ENCODE measurements around the gene ZNF407. TPM values are rescaled to one million over a fixed set of nuclear protein-coding genes. Genes with fewer than 3 reads are reported as not detected.

ZNF407 gene
- total RNA-seq, 1 donor from 2014 or later: 13.2 TPM

- no peaks in the 10 kb centered on the region for H3K27me3 Mint-ChIP-seq (ENCODE audit: low read depth)
- no peak overlapping the region for H3K4me3 Mint-ChIP-seq
- no peak overlapping the region for H3K27ac Mint-ChIP-seq (ENCODE audit: unreplicated experiment)
- DNase-seq (ENCODE audit: low read depth, low spot score): no peak
- H3K36me3 Mint-ChIP-seq (ENCODE audit: low read depth): peaks cover 2% of the 10 kb centered on the region
- H3K9me3 Mint-ChIP-seq: no peaks in the 10 kb centered on the region
- no peak for TF ChIP-seq CTCF (conservative IDR thresholded peaks at IDR 0.05)
- H3K4me1 Mint-ChIP-seq: peaks cover 3% of the 10 kb centered on the region
Measured at GRCh38 chr18:74930616-74931015, 332.9 kb downstream of the ZNF407 start.

GRCh38 chr18:74933930-74934329 is 336.3 kb downstream of the ZNF407 start:
- H3K27me3 Mint-ChIP-seq (ENCODE audit: low read depth): no peaks in the 10 kb centered on the region
- no peak for DNase-seq (ENCODE audit: low read depth, low spot score)
- no peak overlapping the region for H3K4me3 Mint-ChIP-seq
- no peak overlapping the region for H3K27ac Mint-ChIP-seq (ENCODE audit: unreplicated experiment)
- no peak for TF ChIP-seq CTCF (conservative IDR thresholded peaks at IDR 0.05)
- H3K9me3 Mint-ChIP-seq: no peaks in the 10 kb centered on the region
- peaks cover 3% of the 10 kb centered on the region for H3K4me1 Mint-ChIP-seq
- peaks cover 2% of the 10 kb centered on the region for H3K36me3 Mint-ChIP-seq (ENCODE audit: low read depth)

- no peak for TF ChIP-seq CTCF (conservative IDR thresholded peaks at IDR 0.05)
- Mint-ChIP-seq H3K4me3 (no peak overlapping the region), H3K36me3 (ENCODE audit: low read depth) (peaks cover 2% of the 10 kb centered on the region), H3K27ac (ENCODE audit: unreplicated experiment) (no peak overlapping the region), H3K4me1 (peaks cover 3% of the 10 kb centered on the region), H3K9me3 (no peaks in the 10 kb centered on the region), H3K27me3 (ENCODE audit: low read depth) (no peaks in the 10 kb centered on the region)
- DNase-seq (ENCODE audit: low read depth, low spot score): no peak
Measured at GRCh38 chr18:74935434-74935833, 337.8 kb downstream of the ZNF407 start.

GRCh38 chr18:74936343-74936742 is 338.7 kb downstream of the ZNF407 start:
- DNase-seq (ENCODE audit: low read depth, low spot score): no peak
- Mint-ChIP-seq H3K36me3 (ENCODE audit: low read depth) (peaks cover 2% of the 10 kb centered on the region), H3K9me3 (no peaks in the 10 kb centered on the region), H3K4me3 (no peak overlapping the region), H3K4me1 (peaks cover 3% of the 10 kb centered on the region), H3K27me3 (ENCODE audit: low read depth) (no peaks in the 10 kb centered on the region), H3K27ac (ENCODE audit: unreplicated experiment) (no peak overlapping the region)
- TF ChIP-seq CTCF (conservative IDR thresholded peaks at IDR 0.05): no peak

- H3K27me3 Mint-ChIP-seq (ENCODE audit: low read depth): no peaks in the 10 kb centered on the region
- peaks cover 3% of the 10 kb centered on the region for H3K4me1 Mint-ChIP-seq
- peaks cover 2% of the 10 kb centered on the region for H3K36me3 Mint-ChIP-seq (ENCODE audit: low read depth)
- no peaks in the 10 kb centered on the region for H3K9me3 Mint-ChIP-seq
- DNase-seq (ENCODE audit: low read depth, low spot score): no peak
- no peak overlapping the region for H3K4me3 Mint-ChIP-seq
- no peak for TF ChIP-seq CTCF (conservative IDR thresholded peaks at IDR 0.05)
- no peak overlapping the region for H3K27ac Mint-ChIP-seq (ENCODE audit: unreplicated experiment)
Measured at GRCh38 chr18:74937291-74937690, 339.6 kb downstream of the ZNF407 start.

- DNase-seq (ENCODE audit: low read depth, low spot score): no peak
- no peaks in the 10 kb centered on the region for H3K27me3 Mint-ChIP-seq (ENCODE audit: low read depth)
- H3K9me3 Mint-ChIP-seq: no peaks in the 10 kb centered on the region
- TF ChIP-seq CTCF (conservative IDR thresholded peaks at IDR 0.05): no peak
- H3K27ac Mint-ChIP-seq (ENCODE audit: unreplicated experiment): no peak overlapping the region
- no peaks in the 10 kb centered on the region for H3K4me1 Mint-ChIP-seq
- no peaks in the 10 kb centered on the region for H3K36me3 Mint-ChIP-seq (ENCODE audit: low read depth)
- H3K4me3 Mint-ChIP-seq: no peak overlapping the region
Measured at GRCh38 chr18:74940856-74941255, 343.2 kb downstream of the ZNF407 start.

Measured in neural crest cell (in vitro differentiated cells).